GM13976 (cell line): ENCODE results near the gene GPR139.

Experiments used
- DNase-seq: peaks from one replicate; pipeline ENCODE4 v3.0.0; 2012; ENCODE audit warnings: low spot score
- CTCF ChIP-seq: IDR thresholded peaks from 2 replicates; pipeline ENCODE4 v1.5.1; 2012; ENCODE audit warnings: borderline replicate concordance, mild to moderate bottlenecking; ENCODE audit not compliant: insufficient read depth; ENCODE audit errors: extremely low read depth, missing control alignments, control extremely low read depth
- in situ Hi-C: fragments of 300-500 bp; cut with MboI; formaldehyde crosslinking; loops from one replicate; pipeline ENCODE4 v1.12.0; 2022; ENCODE audit warnings: low sequenced_read_pairs, mixed read lengths, inconsistent platforms; ENCODE audit not compliant: unreplicated experiment

GPR139 gene

GRCh38 chr16:20045886-20046285 lies 27.8 kb downstream of the GPR139 start:
- in situ Hi-C loops: no loop called here
- TF ChIP-seq CTCF: no peak
- DNase-seq: no peak

- TF ChIP-seq CTCF: no peak
- in situ Hi-C loops: no loop called here
- no peak for DNase-seq
Observed at GRCh38 chr16:20042848-20043247, 30.8 kb downstream of the GPR139 start.

GRCh38 chr16:20041924-20042596 lies 31.6 kb downstream of the GPR139 start:
- DNase-seq: no peak
- in situ Hi-C loops: no loop called here

GRCh38 chr16:20040011-20040410 lies 33.7 kb downstream of the GPR139 start:
- in situ Hi-C loops: no loop called here
- DNase-seq: no peak
- no peak for TF ChIP-seq CTCF

More at GRCh38 chr16:20041924-20042596, 31.6 kb downstream of the GPR139 start:
- TF ChIP-seq CTCF: no peak

GRCh38 chr16:20029611-20030010 lies 44.1 kb downstream of the GPR139 start:
- DNase-seq: no peak
- TF ChIP-seq CTCF: no peak
- in situ Hi-C loops: no loop called here

- DNase-seq: no peak
- TF ChIP-seq CTCF: no peak
- in situ Hi-C loops: no loop called here
Observed at GRCh38 chr16:20026361-20027072, 47.2 kb downstream of the GPR139 start.
